Measurements from ENCODE around the gene POU2F3. TPM values are rescaled to one million over a fixed set of nuclear protein-coding genes. Genes with fewer than 3 reads are reported as not detected.

The POU2F3 gene
- polyA plus RNA-seq, 1 donor (not counting 4 experiments of a cell fraction or from before 2014, with no cell fraction given): 0.96 TPM

- peaks cover 2% of the 10 kb centered on the region for H4K20me1 ChIP-seq (ENCODE audit: control insufficient read depth, extremely low read depth, insufficient read depth, low read length)
- H3K4me1 ChIP-seq (ENCODE audit: control insufficient read depth, extremely low read depth, insufficient read depth, low read length): no peaks in the 10 kb centered on the region
- H3K9ac ChIP-seq (ENCODE audit: control insufficient read depth, extremely low read depth, insufficient read depth, low read length): no peak overlapping the region
- no peaks in the 10 kb centered on the region for H3K36me3 ChIP-seq (ENCODE audit: control insufficient read depth in 2 of 2, extremely low read depth in 1 of 2, insufficient read depth in 2 of 2, low read length in 2 of 2)
- H3K4me3 ChIP-seq (ENCODE audit: control insufficient read depth in 2 of 3, extremely low read depth in 1 of 3, insufficient read depth in 2 of 3, low read depth in 1 of 3, low read length in 3 of 3): no peak overlapping the region
- H3K79me2 ChIP-seq (ENCODE audit: control insufficient read depth, insufficient read depth, low read length): no peaks in the 10 kb centered on the region
- no peaks in the 10 kb centered on the region for H3K27me3 ChIP-seq (ENCODE audit: control insufficient read depth, extremely low read depth, insufficient read depth, low read length)
- dilution Hi-C loops (cut with MboI; ENCODE audit: extremely low pct_ligation_motif_present, low sequenced_read_pairs): no loop called here
- no peak overlapping the region for H3K4me2 ChIP-seq (ENCODE audit: control insufficient read depth, extremely low read depth, insufficient read depth, low read depth, low read length)
- FAIRE-seq (no peak), DNase-seq (ENCODE audit: low read depth, low spot score) (no peak)
- no peaks in the 10 kb centered on the region for H3K9me1 ChIP-seq (ENCODE audit: control insufficient read depth, extremely low read depth, insufficient read depth, low read length)
- no peak for TF ChIP-seq EZH2 (IDR thresholded peaks at IDR 0.05; ENCODE audit: low read length)
- TF ChIP-seq CTCF (optimal IDR thresholded peaks at IDR 0.05 in 1 of 3, IDR thresholded peaks at IDR 0.05 in 1 of 3, conservative IDR thresholded peaks at IDR 0.05 in 1 of 3; ENCODE audit: extremely low read depth in 1 of 3, insufficient read depth in 2 of 3, low read length in 3 of 3): no peak
- no peak overlapping the region for H2AFZ ChIP-seq (ENCODE audit: control insufficient read depth, low read length)
- no peaks in the 10 kb centered on the region for H3K9me3 ChIP-seq (ENCODE audit: control insufficient read depth, low read depth, low read length)
- H3K27ac ChIP-seq (ENCODE audit: control insufficient read depth, insufficient read depth, low read length): no peak overlapping the region
Observed at GRCh38 chr11:120222916-120223315, 17.0 kb upstream of the POU2F3 start.

GRCh38 chr11:120223793-120224192, 16.1 kb upstream of the POU2F3 start:
- TF ChIP-seq CTCF (optimal IDR thresholded peaks at IDR 0.05 in 1 of 3, IDR thresholded peaks at IDR 0.05 in 1 of 3, conservative IDR thresholded peaks at IDR 0.05 in 1 of 3; ENCODE audit: extremely low read depth in 1 of 3, insufficient read depth in 2 of 3, low read length in 3 of 3) (no peak), EZH2 (IDR thresholded peaks at IDR 0.05; ENCODE audit: low read length) (no peak)
- FAIRE-seq (no peak), DNase-seq (ENCODE audit: low read depth, low spot score) (no peak)
- no peaks in the 10 kb centered on the region for H3K9me1 ChIP-seq (ENCODE audit: control insufficient read depth, extremely low read depth, insufficient read depth, low read length)
- no peaks in the 10 kb centered on the region for H3K4me1 ChIP-seq (ENCODE audit: control insufficient read depth, extremely low read depth, insufficient read depth, low read length)
- H3K4me3 ChIP-seq (ENCODE audit: control insufficient read depth in 2 of 3, extremely low read depth in 1 of 3, insufficient read depth in 2 of 3, low read depth in 1 of 3, low read length in 3 of 3): no peak overlapping the region
- H3K36me3 ChIP-seq (ENCODE audit: control insufficient read depth in 2 of 2, extremely low read depth in 1 of 2, insufficient read depth in 2 of 2, low read length in 2 of 2): no peaks in the 10 kb centered on the region
- H4K20me1 ChIP-seq (ENCODE audit: control insufficient read depth, extremely low read depth, insufficient read depth, low read length): peaks cover 2% of the 10 kb centered on the region
- no peak overlapping the region for H3K9ac ChIP-seq (ENCODE audit: control insufficient read depth, extremely low read depth, insufficient read depth, low read length)
- no peaks in the 10 kb centered on the region for H3K27me3 ChIP-seq (ENCODE audit: control insufficient read depth, extremely low read depth, insufficient read depth, low read length)
- dilution Hi-C loops (cut with MboI; ENCODE audit: extremely low pct_ligation_motif_present, low sequenced_read_pairs): no loop called here
- no peak overlapping the region for H3K27ac ChIP-seq (ENCODE audit: control insufficient read depth, insufficient read depth, low read length)
- no peaks in the 10 kb centered on the region for H3K9me3 ChIP-seq (ENCODE audit: control insufficient read depth, low read depth, low read length)
- no peaks in the 10 kb centered on the region for H3K79me2 ChIP-seq (ENCODE audit: control insufficient read depth, insufficient read depth, low read length)
- no peak overlapping the region for H3K4me2 ChIP-seq (ENCODE audit: control insufficient read depth, extremely low read depth, insufficient read depth, low read depth, low read length)
- no peak overlapping the region for H2AFZ ChIP-seq (ENCODE audit: control insufficient read depth, low read length)

All from keratinocyte (primary cell).